C4-2B (cell line): ENCODE measurements around the gene PSAP.

Source experiments
- H3K27ac ChIP-seq: fragments of 450-650 bp; 2 replicates; pipeline ENCODE4 v1.5.1; 2017
- CTCF ChIP-seq: fragments of 450-650 bp; conservative IDR thresholded peaks from 2 replicates; pipeline ENCODE4 v1.5.1; 2017; ENCODE audit warnings: mild to moderate bottlenecking
- ZFX ChIP-seq: fragments of 450-650 bp; IDR thresholded peaks from 2 replicates; pipeline ENCODE4 v1.6.1; 2017

Gene PSAP

GRCh38 chr10:71780156-71780555 is 70.9 kb downstream of the PSAP start:
- TF ChIP-seq CTCF (no peak), ZFX (no peak)

GRCh38 chr10:71779641-71780040 is 71.4 kb downstream of the PSAP start:
- no peak overlapping the region for H3K27ac ChIP-seq
- TF ChIP-seq ZFX (no peak), CTCF (no peak)

More at GRCh38 chr10:71780156-71780555, 70.9 kb downstream of the PSAP start:
- H3K27ac ChIP-seq = no peak overlapping the region

GRCh38 chr10:71778071-71778825 is 72.8 kb downstream of the PSAP start:
- TF ChIP-seq ZFX (no peak), CTCF (no peak)
- no peak overlapping the region for H3K27ac ChIP-seq

- TF ChIP-seq CTCF (no peak), ZFX (no peak)
- no peak overlapping the region for H3K27ac ChIP-seq
Measured at GRCh38 chr10:71777213-71777985, 73.7 kb downstream of the PSAP start.

GRCh38 chr10:71776481-71776925 is 74.5 kb downstream of the PSAP start:
- TF ChIP-seq ZFX (no peak), CTCF (no peak)
- no peak overlapping the region for H3K27ac ChIP-seq

GRCh38 chr10:71774916-71775702 is 75.9 kb downstream of the PSAP start:
- TF ChIP-seq ZFX (no peak), CTCF (no peak)
- no peak overlapping the region for H3K27ac ChIP-seq
